ENCODE results near the gene GLTP.

GRCh38 chr12:109814600-109815150 lies 65.7 kb downstream of the GLTP start:
- TF ChIP-seq CTCF (conservative IDR thresholded peaks at IDR 0.05 in 1 of 2, IDR thresholded peaks at IDR 0.05 in 1 of 2; ENCODE audit: low read depth in 1 of 2, low read length in 2 of 2) (no peak), EZH2 (IDR thresholded peaks at IDR 0.05; ENCODE audit: low read length, missing control alignments) (no peak)
